ENCODE measurements around the gene NUDT14. TPM values are rescaled to one million over a fixed set of nuclear protein-coding genes. Genes with fewer than 3 reads are reported as not detected.

Gene NUDT14
- total and polyA plus RNA-seq, 12 donors = 15.1 to 33.9 (median 29.6) TPM

DNA sequence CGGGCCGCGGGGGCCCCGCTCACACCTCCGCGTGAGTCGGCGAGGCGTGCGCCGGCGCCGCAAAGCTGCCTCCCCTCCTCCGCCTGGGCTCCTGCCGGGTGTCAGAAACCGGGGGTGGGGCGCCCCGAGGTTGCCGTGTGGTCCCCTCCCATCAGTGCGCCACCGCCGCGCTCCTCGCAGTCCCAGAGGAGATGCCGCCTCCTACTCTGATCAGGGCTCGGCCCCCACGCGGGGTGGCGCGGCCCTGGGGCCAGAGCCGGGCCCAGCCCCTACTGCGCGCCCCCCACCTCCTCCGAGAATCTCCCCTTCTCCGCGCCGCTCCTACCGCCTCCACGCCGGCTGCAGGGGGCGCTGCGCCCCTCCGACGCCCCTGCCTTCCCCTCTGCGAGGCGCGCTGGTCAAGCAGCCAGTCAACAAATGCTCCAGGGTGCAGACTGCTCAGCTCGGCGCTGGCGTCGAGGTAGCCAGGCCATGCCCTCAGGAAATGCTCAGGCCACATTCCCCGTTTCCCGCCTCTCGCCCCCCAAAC lies 12.1 kb downstream of the NUDT14 start:
- Histone ChIP-seq H3K9me3 (no peaks in the 10 kb centered on the region), H3K4me1 (peaks cover 18 to 59% (median 49%) of the 10 kb centered on the region in 9 donors), H3K27me3 (peaks cover 0 to 47% (median 9%) of the 10 kb centered on the region in 7 donors), H3K4me3 (peak overlapping the region in 9 of 10 donors; percentile 32 to 56 (median 44)), H3K27ac (peak overlapping the region in 8 of 10 donors; percentile 52 to 82 (median 78)), H3K36me3 (no peaks in the 10 kb centered on the region)
- ATAC-seq (peak; percentile 23 to 57 (median 44)), DNase-seq (peak; percentile 46 to 56)
- TF ChIP-seq, protein P1, sequence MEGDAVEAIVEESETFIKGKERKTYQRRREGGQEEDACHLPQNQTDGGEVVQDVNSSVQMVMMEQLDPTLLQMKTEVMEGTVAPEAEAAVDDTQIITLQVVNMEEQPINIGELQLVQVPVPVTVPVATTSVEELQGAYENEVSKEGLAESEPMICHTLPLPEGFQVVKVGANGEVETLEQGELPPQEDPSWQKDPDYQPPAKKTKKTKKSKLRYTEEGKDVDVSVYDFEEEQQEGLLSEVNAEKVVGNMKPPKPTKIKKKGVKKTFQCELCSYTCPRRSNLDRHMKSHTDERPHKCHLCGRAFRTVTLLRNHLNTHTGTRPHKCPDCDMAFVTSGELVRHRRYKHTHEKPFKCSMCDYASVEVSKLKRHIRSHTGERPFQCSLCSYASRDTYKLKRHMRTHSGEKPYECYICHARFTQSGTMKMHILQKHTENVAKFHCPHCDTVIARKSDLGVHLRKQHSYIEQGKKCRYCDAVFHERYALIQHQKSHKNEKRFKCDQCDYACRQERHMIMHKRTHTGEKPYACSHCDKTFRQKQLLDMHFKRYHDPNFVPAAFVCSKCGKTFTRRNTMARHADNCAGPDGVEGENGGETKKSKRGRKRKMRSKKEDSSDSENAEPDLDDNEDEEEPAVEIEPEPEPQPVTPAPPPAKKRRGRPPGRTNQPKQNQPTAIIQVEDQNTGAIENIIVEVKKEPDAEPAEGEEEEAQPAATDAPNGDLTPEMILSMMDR (IDR thresholded peaks at IDR 0.05) = peak; percentile 25 to 70 (median 56)
- intact Hi-C loops (cut with DNase I) = loop anchor here in 5 of 10 donors (5.0 to 10.0 kb wide), 3 partner anchors 33 to 77 kb away; no protein-coding TSS in a partner anchor
- WGBS, 2 donors = 15 to 25% methylated on average over 32 to 54 of the region's 54 CpGs

DNA sequence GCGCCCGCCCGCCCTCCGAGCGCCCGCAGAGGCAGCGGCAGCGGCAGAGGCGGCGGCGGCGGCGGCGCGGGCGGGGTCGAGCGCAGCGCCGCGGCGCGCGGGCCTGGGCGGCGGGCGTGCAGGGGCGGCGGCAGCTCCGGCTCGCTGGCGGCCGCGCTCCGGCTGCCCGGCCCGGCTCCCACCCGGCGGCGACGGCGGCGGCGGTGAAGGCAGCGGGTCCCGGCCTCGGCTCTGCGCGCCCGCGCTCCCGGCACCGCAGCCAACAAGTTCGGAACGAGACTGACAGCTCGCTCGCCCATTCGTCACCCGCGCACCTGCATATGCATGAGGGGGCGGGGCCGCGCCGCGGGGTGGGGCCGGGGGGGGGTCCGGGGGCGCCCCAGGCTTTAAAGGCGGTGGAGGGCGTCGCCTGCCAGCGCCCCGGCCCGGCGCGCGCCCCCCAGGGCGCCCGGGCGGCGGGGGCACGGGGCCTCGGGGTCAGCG lies 12.6 kb downstream of the NUDT14 start, which contains the start of gene JAG2:
Gene JAG2, minus strand, starts transcription at position 281 of the 483 bp plus-strand sequence. CDS start 356 bp downstream, outside the sequence.
- no peaks in the 10 kb centered on the region for H3K9me3 ChIP-seq
- DNase-seq (peak; percentile 72 to 74), ATAC-seq (peak in 5 of 8 donors; percentile 28 to 52 (median 31))
- H3K36me3 ChIP-seq = no peaks in the 10 kb centered on the region
- H3K27ac ChIP-seq = peak within 1 kb of the TSS in 8 of 10 donors; percentile 52 to 84 (median 78)
- peaks cover 0 to 47% (median 9%) of the 10 kb centered on the region in 7 donors for H3K27me3 ChIP-seq
- TF ChIP-seq, protein P1 (IDR thresholded peaks at IDR 0.05) = no peak
- intact Hi-C loops (cut with DNase I) = loop anchor here in 5 of 10 donors (5.0 to 10.0 kb wide), 3 partner anchors 34 to 76 kb away; no protein-coding TSS in a partner anchor
- 0 to 3% methylated on average over 20 to 84 of the region's 84 CpGs for WGBS, 2 donors
- peaks cover 18 to 62% (median 49%) of the 10 kb centered on the region in 9 donors for H3K4me1 ChIP-seq
- peak within 1 kb of the TSS; percentile 18 to 68 (median 56) for H3K4me3 ChIP-seq

DNA sequence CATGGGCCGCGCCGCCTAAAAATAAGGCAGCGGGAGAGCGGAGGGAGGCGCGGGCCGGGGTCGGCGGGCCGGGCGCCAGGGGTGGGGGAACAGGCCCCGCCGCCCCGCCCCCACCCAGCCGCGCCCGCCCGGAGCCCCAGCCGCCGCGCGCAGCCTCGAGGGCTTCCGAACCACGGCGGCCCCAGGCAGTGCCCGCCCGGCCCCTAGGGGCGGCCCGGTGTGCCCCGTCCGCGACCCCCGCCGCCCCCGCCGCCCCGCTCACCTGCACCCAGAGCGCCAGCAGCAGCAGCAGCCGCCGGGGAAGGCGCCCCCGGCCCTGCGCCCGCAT lies 13.1 kb downstream of the NUDT14 start:
- intact Hi-C loops (cut with DNase I) = loop anchor here in 5 of 10 donors (5.0 to 10.0 kb wide), 3 partner anchors 34 to 76 kb away; no protein-coding TSS in a partner anchor
- peak overlapping the region in 7 of 10 donors; percentile 51 to 84 (median 74) for H3K27ac ChIP-seq
- H3K4me3 ChIP-seq = peak overlapping the region; percentile 18 to 68 (median 56)
- no peak for DNase-seq
- H3K27me3 ChIP-seq = peaks cover 0 to 47% (median 9%) of the 10 kb centered on the region in 7 donors
- H3K9me3 ChIP-seq = no peaks in the 10 kb centered on the region
- no peaks in the 10 kb centered on the region for H3K36me3 ChIP-seq
- TF ChIP-seq, protein P1 (IDR thresholded peaks at IDR 0.05) = no peak
- peaks cover 18 to 66% (median 49%) of the 10 kb centered on the region in 9 donors for H3K4me1 ChIP-seq
- no peak for ATAC-seq
- WGBS, 2 donors = 1 to 2% methylated on average over 6 to 32 of the region's 46 CpGs

DNA sequence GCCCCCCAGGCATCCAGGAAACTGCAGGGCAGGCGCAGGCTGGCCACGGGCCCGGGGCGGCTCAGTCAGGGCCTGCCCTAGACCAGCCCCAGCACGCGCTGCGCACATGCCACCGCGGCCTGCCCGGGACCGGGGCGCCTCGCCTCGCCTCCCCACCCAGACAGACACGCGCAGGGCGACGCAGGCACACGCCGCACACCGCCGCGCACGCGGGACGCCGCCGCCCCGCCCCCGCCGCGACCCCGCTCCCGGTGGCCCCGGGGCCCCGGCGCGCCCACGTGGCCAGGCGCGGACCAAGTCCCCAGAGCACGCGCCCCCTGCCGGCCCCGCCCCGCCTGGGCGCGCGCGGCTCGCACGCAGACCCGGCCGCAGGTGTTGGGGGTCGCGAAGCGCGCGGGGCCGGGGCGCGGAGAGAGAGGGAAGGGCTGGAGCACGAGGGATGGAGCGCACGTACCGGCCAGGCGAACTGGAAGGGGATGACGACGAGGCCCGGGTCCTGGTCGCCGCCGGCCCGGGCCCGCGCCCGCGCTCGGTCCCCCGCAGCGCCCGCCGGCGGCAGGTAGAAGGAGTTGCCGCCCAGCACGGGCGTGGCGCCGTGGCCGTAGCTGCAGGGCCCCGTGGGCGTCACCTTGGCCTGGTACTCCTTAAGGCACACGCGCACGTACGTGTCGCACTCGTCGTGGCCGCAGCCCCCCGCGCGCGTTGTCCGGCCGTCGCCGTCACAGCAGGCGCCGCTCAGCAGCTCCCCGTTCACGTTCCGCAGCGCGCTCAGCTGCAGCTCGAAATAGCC lies 13.6 kb downstream of the NUDT14 start:
- intact Hi-C loops (cut with DNase I) = loop anchor here in 5 of 10 donors (5.0 to 10.0 kb wide), 3 partner anchors 35 to 75 kb away; no protein-coding TSS in a partner anchor
- no peak for DNase-seq
- peaks cover 18 to 71% (median 49%) of the 10 kb centered on the region in 9 donors for H3K4me1 ChIP-seq
- H3K27ac ChIP-seq = peak overlapping the region in 7 of 10 donors; percentile 51 to 84 (median 74)
- H3K9me3 ChIP-seq = no peaks in the 10 kb centered on the region
- ATAC-seq = no peak
- 4 to 8% methylated on average over 51 to 116 of the region's 116 CpGs for WGBS, 2 donors
- TF ChIP-seq, protein P1 (IDR thresholded peaks at IDR 0.05) = peak in 4 of 9 donors; percentile 13 to 38 (median 25)
- no peaks in the 10 kb centered on the region for H3K36me3 ChIP-seq
- peak overlapping the region; percentile 18 to 68 (median 56) for H3K4me3 ChIP-seq
- peaks cover 0 to 47% (median 9%) of the 10 kb centered on the region in 7 donors for H3K27me3 ChIP-seq
